ENCODE data around the gene TRPM3. TPM values are rescaled to one million over a fixed set of nuclear protein-coding genes. Genes with fewer than 3 reads are reported as not detected.

The TRPM3 gene
- total RNA-seq, 2 experiments from 2014 or later, result not detected

DNA sequence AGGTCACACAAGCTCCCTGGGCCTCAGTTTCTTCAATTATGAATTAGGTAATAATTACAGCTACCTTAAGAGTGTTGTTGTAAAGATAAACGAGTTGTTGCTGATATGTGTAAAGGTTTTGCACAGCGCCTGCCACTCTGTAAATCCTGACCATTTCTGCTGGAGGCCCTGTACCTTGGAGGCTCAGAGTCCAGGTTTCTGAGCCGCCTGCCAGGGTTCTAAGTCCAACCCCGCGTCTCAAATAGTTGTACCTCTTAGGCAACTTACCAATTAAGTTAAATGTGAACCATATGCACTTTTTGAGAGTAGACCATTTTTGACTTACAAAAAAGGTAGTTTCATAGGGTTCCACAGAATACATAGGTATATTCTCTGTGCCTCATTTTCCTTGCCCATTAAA lies 550.2 kb downstream of the TRPM3 start:
- POLR2A ChIA-PET, result no interaction called here
- CTCF ChIA-PET, result no interaction called here

DNA sequence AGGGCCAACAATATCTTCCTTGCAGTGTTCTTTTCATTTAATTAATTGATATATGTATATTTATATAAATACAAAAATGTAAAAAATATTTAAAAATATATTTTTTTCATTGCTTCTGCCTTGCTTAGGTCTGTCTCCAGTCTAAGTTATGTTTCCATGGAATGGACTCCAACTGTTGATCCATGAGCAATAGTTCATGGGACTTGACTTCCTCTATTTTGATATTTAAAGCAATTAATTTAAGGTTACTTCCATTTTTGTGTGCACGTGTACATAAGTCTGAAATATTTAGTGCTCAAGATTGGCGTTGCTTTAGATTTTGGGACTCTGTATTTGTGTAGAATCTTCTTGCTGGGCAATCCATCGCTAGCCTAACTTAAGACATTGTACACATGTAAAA lies 551.6 kb downstream of the TRPM3 start:
- CTCF ChIA-PET, result no interaction called here

DNA sequence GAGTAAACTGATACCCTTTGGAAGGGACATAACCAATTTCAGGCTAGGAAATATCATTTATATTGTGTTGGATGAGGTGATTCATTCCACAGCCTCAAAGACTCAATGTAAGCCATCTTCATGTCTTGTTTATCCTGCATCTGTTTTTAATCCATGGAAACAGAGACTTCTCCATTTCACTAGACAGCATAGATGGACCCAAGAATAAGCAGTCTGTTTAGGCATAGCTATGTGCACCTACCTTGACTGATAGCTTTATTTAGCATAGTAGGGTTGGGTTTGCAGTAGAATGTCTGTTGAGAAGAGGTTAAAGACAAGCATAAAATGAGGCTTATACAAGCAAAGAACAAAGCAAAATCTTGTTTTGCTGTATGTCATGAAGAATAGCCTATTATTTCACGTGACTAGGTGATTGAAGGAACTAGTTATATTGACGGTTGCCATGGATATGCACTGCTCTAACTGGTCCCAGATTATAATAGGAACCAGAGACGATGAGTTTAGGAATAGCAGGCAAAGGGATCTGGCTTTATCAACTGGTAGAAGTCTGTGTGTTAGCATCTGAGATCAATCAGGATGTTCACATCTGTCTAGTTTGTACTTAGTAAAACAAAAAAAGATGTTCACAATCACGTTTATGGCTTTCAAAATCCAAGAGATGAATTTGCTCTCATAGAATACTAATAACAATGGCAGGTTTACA lies 552.2 kb downstream of the TRPM3 start:
- CTCF ChIA-PET, result no interaction called here
- POLR2A ChIA-PET, result no interaction called here

More for the DNA sequence above, 551.6 kb downstream of the TRPM3 start:
- POLR2A ChIA-PET, result no interaction called here

DNA sequence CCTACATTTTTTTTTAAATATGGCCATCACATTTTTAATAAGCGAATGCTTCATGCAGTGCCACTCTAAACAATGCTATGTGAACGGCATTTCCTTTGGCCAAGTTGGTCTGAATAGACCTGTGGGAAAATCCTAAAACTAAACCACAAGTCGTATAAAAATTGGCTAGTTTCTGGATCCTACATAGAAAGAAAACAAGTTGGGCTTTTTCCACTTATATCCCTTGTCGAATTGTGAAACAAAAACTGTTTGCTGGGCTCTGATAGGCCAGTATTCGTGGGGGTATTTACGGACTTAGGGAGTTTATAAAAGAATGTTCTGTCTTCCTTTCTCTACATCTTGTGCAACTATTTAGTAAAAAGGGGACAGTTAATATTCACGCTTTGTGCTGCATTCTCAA lies 553.9 kb downstream of the TRPM3 start:
- ChIA-PET CTCF (interaction anchor here (1.2 kb wide), 1 partner anchor 18 kb away, joined by 3 read pairs; no protein-coding TSS in a partner anchor), POLR2A (no interaction called here)

DNA sequence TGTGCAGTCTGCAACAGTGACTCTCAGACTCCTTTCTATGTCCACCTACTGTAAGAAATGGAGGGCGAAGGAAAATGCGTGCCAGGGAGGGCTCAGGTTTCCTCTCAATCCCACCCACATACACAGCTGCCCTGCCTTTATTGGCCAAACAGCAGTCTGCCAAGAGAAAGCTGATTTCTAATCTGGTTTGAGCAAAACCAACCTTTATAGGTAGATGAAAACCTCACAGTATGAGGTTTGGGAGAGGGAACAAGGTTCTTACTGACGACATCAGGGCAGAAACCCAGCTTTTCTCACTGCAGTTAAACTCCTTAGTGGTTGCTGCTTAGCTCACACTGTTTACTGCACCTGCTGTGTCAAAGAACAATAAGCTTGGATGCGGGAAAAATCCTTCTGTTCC lies 554.7 kb downstream of the TRPM3 start:
- ChIA-PET CTCF (interaction anchor here (0.8 to 1.2 kb wide), 2 partner anchors 18 to 36 kb away, joined by 3 read pairs; no protein-coding TSS in a partner anchor), POLR2A (no interaction called here)

DNA sequence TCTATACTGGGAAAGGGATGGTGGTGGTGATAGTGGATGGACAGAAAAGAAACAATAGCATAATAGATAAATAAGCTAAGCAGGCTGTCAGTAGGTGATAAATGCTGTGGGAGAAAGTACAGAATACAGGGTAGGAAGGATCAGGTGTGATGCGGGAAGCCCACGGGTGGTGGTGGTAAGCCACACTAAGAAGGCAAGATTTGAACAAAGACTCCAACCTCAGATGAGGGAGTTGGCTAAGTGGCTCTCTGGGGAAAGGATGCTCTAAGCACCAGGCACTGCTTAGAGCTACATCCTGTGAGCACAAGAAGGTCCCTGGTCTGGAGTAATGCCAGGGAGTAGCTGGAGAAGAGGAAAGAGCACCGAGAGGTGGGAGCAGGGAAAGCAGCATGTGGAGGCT lies 555.4 kb downstream of the TRPM3 start:
- ChIA-PET POLR2A (no interaction called here), CTCF (interaction anchor here (0.8 to 1.2 kb wide), 2 partner anchors 19 to 36 kb away, joined by 3 read pairs; no protein-coding TSS in a partner anchor)

DNA sequence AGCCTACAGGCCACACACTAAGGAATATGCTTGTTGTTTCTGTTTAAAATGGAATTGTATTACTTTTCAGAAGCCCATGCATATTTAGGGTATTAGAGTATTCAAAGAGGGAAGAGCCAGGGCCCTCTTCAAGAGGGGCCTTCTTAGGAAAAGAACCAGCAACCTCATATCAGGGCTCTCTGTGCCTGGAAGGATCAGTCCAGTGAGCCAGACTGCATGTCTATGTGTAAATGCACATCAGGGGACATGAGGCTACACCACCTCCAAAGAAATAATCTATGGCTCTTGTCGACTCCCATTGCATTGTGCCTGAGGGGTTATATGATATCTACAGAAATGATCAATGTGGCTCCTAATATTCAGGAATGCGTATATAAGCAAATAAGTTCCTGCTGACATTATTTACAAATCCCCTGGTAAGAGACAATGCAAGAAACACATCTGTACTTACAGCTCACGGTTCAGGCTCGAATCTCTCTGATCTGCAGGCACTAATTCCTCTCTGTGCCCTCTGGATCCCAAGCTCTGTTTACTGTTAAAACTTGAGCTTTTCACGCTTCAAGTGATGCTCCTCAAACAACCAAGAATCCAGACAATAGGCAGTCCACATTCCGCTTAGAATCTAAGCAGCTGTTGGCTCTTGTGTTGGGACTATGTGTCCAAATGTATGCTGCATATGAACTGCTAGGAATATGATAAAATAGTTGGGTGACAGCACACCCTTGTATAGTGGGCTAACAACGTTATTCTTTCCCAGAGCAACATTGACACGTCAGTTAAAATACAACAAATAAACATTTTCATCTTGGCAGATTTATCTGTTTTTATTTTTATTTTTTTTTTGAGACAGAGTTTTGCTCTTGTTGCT lies 556.7 kb downstream of the TRPM3 start:
- ChIA-PET POLR2A (interaction anchor here (0.6 to 1.5 kb wide), 6 partner anchors 45 to 152 kb away, joined by 3 to 9 read pairs (median 4); no protein-coding TSS in a partner anchor), CTCF (no interaction called here)

DNA sequence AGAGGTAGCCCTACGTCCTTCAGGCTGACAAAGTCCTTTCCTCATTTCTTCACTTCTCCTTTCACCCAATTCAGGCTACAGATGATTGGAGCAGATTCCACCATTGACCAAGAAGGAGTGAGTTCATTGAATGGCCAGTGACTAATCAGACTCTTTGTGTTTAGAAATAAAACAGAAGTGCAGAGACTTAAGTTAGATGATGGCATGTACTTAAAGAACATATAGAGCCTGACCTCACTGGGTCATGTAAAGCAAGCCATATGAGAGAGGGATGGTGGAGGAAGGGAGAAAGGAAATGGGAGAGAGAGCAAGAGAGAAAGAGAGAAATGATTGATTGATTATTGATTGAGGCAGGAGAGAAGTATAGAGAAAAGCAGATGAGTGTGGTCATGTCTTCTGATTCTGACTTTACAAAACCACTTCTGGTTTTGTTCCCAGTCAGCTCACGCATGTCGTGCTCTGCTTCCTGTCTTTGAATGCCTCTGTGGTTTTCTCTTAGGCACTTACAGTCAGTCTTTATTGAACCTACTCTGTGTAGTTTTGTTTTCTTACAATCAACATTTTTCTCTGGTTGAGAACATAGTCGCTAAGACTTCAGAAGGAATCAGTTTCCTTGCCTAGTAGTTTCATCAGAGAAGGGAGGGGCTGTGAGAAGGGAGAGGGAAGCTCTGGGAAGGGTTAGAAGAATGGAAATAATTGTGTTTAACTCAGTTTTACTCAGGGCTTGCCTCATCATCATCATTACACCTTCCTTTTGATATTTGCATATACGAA lies 557.8 kb downstream of the TRPM3 start:
- POLR2A ChIA-PET, result interaction anchor here (0.6 to 1.5 kb wide), 6 partner anchors 43 to 151 kb away, joined by 3 to 9 read pairs (median 3); no protein-coding TSS in a partner anchor
- CTCF ChIA-PET, result no interaction called here

DNA sequence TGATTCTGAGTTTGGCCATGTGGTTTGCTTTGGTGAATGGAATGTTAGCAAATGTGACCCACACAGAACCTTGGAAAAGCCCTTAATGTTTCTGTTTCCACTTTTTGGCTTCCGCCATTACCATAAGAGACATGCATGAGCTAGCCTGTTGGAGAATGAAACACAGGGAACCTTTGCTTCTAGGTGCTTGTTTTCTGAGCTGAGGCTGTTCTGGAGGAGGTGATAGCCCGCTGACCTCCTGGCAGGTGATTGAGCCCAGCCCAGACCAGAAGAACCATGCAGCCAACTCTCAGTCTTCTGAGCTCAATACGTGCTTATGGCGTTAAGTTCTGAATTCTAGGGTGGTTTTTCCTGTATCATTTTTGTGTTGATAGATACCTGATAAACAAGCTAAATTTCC lies 558.4 kb downstream of the TRPM3 start:
- ChIA-PET CTCF (interaction anchor here (0.8 kb wide), 1 partner anchor 60 kb away, joined by 3 read pairs; no protein-coding TSS in a partner anchor), POLR2A (interaction anchor here (1.0 to 1.5 kb wide), 4 partner anchors 43 to 149 kb away, joined by 3 to 9 read pairs (median 4); partner anchors contain the start of gene KLF9)

DNA sequence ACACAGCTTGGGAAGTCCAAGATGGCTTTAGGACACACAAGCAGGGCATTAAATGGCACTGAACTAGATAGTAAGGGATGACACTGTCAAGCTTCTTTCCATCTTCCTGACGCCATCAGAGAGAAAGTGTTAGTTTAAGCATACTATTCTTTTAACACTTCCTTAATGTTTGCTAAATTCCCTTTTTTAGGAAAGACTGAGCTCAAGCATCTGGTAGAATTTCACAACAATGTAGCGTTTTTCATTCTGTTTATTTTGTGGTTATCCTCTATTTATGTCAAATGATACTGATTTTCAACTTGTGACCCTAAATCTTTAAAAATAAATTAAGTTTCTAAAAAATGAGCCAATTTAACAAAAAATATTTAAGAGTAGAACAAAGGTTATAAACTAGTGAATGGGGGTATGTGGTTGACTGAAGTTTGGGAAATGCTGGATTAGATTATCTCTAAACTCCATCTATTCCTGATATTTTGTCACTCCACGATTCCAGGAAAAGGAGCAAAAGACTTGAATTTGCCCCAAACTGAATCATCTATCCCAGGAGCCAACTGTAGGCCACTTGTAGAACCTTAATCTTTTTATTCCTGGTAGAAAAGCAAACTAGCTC lies 559.5 kb downstream of the TRPM3 start:
- CTCF ChIA-PET, result interaction anchor here (0.6 to 0.8 kb wide), 2 partner anchors 43 to 59 kb away, joined by 3 read pairs; no protein-coding TSS in a partner anchor
- POLR2A ChIA-PET, result interaction anchor here (1.3 kb wide), 1 partner anchor 148 kb away, joined by 3 read pairs; the partner anchor contains the start of gene KLF9

DNA sequence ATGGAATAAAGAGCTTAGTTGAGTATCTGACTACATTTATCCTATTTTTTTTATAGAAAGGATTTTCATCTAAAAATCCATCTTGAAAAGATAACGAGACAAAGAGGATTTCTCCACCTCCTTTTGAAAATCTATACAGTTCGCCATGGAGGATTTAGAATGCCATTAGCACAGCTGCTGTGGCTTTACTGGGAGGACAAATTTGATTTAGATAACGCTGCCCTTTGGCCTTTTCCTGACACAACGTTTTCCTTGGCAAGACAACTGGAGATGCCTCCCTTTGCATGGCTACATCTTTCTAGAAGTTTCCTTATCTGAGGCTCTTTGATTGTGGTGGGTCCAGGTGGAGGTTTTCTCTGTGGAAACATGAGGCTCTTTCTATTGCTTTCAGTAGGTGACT lies 560.3 kb downstream of the TRPM3 start:
- POLR2A ChIA-PET, result no interaction called here
- CTCF ChIA-PET, result no interaction called here

DNA sequence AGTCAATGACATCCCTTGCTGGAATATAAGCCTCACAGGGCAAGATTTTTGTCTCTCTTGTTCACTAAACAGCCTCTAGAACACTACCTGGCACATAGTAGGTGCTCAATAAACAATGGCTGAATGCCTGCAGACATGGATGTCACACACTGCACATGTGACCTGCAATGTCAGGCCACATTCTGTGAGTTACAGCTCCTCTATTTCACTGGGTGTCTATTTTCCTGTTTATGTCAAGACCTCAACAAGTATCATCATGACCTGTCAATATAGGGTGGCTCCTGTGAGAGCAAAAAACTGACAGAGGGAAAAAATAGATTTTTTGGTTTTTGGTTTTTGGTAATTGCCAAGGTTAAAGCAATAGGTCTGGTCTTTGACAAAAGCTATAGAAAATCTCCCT lies 562.3 kb downstream of the TRPM3 start:
- ChIA-PET POLR2A (no interaction called here), CTCF (no interaction called here)

DNA sequence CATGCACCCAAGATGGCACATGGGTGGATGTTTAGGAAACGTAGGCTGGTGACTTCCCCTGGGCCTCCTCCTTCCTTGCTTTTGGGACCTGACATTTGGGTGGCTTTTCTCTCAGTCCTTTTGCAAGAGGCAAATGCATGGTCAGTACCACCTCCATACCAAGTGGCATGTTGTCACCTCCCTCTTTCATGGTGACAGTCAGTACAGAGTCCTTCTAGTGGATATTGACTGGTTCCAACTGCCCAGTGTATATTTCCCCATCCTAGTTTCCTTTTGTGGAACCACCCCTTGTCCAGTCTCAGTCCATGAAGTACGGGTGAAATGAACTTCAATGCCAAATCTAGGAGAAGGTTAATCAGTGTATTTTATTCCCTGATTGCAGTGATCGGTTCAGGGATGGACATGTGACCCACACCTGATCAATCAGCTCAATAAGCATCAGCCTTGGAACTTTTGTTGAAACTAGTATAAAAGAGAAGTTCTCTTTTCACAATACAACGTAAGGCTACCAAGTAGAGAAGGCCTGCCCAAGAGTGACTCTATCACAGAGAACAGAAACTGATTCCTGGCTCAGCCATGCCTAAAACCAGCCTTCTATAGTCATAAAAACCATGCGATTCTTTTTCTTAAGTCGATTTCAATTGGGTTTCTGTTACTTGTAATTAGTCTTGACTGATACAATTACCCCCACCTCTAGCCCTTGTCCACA lies 563.6 kb downstream of the TRPM3 start:
- POLR2A ChIA-PET, result no interaction called here
- CTCF ChIA-PET, result no interaction called here

DNA sequence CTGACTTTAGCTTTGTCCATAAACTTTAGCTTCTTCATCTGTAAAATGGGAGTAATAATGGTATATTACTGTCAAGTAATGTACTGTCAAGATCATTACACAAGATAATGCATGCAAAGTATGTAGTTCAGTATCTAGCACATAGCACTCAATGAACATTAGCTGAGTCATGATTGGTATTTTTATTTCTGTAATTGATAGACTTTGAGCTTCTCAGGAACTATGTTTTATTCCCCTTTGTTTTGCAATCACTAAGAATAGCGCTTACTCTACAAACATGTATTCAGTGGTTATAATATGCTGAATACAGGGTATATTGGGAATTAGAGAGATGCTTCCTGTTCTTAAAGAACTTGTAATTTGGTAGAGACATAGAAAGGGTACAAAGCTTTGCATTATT lies 564.6 kb downstream of the TRPM3 start:
- ChIA-PET CTCF (no interaction called here), POLR2A (no interaction called here)

DNA sequence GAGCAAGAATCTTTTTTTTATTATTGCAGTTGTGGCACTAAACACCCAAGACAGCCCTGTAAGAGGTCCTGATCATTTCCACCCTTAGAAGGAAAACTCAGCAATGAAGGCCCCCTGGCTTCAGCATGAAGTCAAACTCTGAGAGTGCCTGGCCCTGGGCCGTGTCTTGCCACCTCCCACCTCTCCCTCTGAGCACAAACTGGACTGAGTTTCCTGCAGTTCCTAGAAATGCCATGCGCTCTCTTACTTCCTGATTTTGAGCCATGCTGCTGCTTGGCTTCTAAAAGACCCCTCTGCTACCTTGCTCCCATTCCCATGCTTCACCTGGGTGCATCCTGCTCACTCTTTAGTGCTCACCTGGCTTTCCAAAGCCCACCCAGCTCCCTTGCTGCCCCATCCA lies 566.5 kb downstream of the TRPM3 start:
- POLR2A ChIA-PET, result no interaction called here
- CTCF ChIA-PET, result no interaction called here

DNA sequence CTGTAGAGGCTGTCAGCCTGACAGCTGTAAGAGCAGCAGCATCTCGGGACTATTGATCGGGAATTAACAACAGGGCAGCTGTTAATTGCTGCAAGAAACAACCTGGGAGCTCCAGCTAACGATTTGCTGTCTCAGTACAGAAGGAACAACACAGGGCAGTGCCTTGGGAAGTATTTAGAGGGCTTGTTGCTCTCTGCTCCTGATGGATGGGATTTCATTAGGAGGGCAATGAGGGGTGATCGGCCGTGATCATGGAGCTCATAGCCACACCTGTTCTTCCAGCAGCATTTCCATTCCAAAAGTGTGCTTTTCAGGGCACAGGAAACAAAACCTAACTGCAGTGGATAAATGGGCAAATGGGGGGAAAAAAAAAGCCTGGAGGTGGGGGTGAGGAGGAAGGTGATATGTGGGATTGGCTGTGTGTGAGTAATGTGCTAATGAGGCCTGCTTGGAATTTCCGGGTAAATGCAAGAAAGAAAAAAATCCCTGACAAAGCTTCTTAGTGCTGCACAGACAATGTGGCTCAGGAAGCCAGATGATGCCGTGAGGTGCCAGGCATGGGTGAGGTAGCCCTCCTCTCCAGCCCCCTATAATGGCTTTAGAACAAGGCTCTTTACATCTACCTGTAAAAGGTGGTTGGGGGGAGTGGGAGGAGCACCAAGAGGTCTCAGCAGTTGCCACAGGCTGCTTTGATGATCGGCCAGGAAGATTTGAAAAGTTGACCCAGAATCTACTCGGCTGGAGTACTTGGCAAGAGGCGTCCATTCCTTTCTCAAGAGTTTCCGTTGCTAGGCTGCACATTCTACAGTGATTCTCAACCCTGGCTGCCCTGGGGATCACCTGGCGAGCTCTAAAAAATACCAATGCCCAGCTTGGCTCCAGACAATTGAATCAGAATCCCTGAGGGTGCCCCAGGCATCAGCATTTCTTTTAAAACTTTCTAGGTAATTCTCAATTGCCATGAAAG lies 567.4 kb downstream of the TRPM3 start:
- ChIA-PET CTCF (no interaction called here), POLR2A (no interaction called here)

DNA sequence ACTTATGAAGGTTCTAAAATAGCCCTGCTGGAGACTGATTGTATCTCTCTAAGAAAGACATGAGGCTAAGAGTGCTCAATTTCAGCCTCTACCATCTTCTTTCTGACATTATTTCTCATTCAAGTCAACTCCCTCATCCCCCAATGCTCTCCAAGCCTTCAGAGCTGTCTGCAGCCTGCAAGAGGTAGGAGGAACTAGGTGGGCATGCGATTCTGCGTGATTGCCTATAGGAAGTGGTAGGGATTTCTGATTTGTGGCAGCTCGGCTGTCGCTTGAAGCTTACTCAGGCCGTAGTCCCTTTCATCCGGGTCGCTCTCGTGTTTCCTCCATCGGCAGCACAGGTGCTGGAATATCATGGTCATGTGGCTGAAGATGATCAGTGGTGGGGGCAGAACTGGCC lies 568.9 kb downstream of the TRPM3 start:
- POLR2A ChIA-PET, result no interaction called here
- CTCF ChIA-PET, result no interaction called here

DNA sequence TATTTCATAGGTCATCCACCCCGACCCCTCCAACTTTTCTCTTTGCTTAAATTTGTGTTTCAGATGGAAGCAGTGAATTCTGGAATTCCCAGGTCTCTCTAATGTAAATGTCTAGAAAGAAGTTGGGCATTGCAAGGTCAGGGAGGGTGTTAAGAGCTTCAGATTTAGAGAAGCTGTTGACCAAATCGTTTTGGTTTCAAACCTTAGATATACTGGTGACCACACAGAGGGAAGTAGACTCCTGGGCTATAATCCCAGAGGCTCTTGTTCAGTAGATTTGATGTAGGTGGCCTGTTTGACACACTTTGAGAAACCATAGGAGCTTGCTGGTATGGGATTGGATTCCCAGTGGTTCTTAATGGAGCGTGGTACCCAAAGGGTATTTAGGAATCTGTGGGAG lies 569.6 kb downstream of the TRPM3 start:
- ChIA-PET CTCF (no interaction called here), POLR2A (no interaction called here)

All from activated CD8-positive, alpha-beta memory T cell treated with anti-CD3 and anti-CD28 coated beads for 36 hours (primary cell).